D721Med (cell line): ENCODE results near the gene KLHL14.

Source experiments
- DNase-seq: peaks from one replicate; pipeline ENCODE4 v3.0.0; 2011; ENCODE audit warnings: low spot score; ENCODE audit not compliant: insufficient read length
- FAIRE-seq: peaks from 2 replicates; lab custom pipeline; 2011; peaks lifted over from hg19 to GRCh38; lab: Jason Lieb, UNC
- CTCF ChIP-seq: IDR thresholded peaks from 2 replicates; pipeline ENCODE4 v1.5.1; 2012; ENCODE audit warnings: mild to moderate bottlenecking, control low read depth; ENCODE audit not compliant: insufficient read depth; ENCODE audit errors: missing control alignments

The KLHL14 gene

GRCh38 chr18:32637226-32637625 is 135.6 kb downstream of the KLHL14 start:
- no peak for DNase-seq
- TF ChIP-seq CTCF = no peak
- FAIRE-seq = no peak

- DNase-seq = no peak
- no peak for FAIRE-seq
- no peak for TF ChIP-seq CTCF
These were observed 137.9 kb downstream of the KLHL14 start for GRCh38 chr18:32634876-32635431.

- TF ChIP-seq CTCF = no peak
- no peak for DNase-seq
- peak; percentile 46 for FAIRE-seq
These were observed 142.7 kb downstream of the KLHL14 start for GRCh38 chr18:32629981-32630700.

GRCh38 chr18:32629292-32629691 is 143.5 kb downstream of the KLHL14 start:
- FAIRE-seq = no peak
- TF ChIP-seq CTCF = no peak

GRCh38 chr18:32624182-32624723 is 148.6 kb downstream of the KLHL14 start:
- TF ChIP-seq CTCF = no peak
- DNase-seq (no peak), FAIRE-seq (peak; percentile 96)

More at GRCh38 chr18:32629292-32629691, 143.5 kb downstream of the KLHL14 start:
- no peak for DNase-seq

- TF ChIP-seq CTCF = no peak
- DNase-seq (no peak), FAIRE-seq (no peak)
These were observed 149.3 kb downstream of the KLHL14 start for GRCh38 chr18:32623563-32623962.
